ENCODE measurements around the gene CST2.
"Not testable (repeated sequence)": the region's sequence is repeated elsewhere in the genome, so short reads cannot be mapped to it uniquely, and the experiment has no call there.

The CST2 gene, protein sequence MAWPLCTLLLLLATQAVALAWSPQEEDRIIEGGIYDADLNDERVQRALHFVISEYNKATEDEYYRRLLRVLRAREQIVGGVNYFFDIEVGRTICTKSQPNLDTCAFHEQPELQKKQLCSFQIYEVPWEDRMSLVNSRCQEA

DNA sequence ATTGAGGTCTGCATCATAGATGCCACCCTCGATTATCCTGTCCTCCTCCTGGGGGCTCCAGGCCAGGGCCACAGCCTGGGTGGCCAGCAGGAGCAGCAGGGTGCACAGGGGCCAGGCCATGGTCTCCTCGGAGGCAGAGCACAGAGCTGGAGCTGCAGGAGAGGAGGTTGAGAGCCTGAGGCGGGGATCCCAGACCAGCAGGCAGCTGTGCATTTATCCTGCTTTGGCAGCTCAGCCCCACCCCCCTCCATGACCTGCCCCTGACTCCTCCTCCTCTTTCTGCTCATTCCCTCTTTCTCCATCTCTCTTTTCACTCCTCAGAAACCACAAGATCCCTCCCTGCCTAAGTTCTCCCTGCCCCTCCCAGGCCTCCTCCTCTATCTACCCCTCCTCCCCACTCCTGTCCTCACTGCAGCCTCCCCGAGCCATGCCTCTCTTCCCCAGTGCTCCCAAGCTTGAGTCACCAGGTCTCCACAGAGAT, at the start of gene CST2:
Gene CST2 (minus strand): TSS at position 189 of the 481 bp plus-strand sequence. CDS start 69 bp downstream, at position 120.
- no peak for DNase-seq

DNA sequence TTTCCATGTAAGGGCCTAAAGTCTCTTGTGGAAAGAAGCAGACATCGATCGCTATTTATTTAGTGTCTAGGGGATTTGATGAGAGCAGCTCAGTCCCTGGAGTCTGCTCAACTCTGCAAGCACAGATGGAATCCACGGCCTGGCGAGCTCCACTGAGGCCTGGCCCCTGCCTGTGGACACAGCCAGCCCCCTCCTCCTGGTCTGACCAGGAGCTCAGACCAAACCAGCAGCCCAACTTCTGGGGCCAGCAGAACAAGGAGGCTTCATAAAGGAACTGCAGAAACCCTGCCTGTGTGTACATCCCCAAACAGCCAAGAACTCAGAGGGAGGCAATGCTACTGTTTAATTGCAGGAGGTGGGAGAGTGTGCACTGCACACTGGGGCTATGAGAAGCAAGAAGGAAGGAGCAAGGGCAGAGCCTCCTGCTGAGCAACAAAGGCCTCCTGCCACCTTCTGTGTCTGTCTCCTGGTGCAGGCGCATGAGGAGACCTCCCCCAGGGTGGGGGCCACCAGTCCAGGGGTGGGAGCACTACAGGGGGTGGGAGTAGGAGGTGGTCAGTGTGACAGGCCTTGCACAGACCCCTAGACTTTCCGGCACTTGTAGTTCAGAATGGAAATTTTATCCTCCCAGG, 49.2 kb upstream of the CST2 start:
- no peak for DNase-seq

GRCh38 chr20:23874747-23875146, 48.2 kb upstream of the CST2 start:
- no peak for DNase-seq

- DNase-seq: no peak
Observed at GRCh38 chr20:23873370-23874015, 47.0 kb upstream of the CST2 start.

- DNase-seq: no peak
Observed at GRCh38 chr20:23872065-23872464, 45.5 kb upstream of the CST2 start.

DNA sequence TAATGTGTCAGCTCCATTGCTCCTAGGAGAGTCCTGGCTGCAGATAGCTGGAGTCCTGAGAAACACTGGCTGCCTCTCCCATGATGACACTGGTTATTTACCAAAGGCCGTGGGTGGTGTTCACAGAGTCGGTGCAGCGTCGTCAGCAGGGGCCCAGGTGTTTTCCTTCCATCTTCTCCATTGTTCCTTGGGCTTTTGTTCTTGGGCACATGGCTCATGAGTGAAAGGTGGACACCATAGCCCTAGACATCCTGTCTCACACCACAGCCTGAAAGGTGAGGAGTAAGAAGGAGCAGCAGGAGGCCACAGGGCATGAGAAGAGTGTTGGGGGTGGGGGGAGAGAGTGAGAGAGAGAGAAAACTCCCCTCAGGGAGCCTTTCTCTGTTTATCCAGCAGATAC, 43.9 kb upstream of the CST2 start:
- DNase-seq: no peak

DNA sequence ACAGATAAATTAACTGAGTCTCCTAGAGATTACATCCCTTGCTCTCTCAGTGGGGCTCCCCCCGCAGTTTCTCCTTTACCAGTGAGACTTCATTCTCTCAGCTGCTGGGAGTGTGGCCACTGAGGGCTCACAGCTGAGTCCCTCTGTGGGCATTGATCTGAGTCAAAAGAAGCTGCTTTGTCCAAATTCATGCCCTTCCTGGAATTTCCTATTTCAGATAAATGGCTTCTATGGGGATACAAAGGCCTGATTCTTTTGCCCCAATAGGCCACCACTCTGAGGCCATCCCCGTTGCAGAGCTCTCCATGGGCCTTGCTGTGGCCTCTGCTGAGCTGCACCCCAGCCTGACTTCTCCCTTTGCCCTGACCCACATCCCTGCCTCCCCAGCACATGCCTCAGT, 43.0 kb upstream of the CST2 start:
- DNase-seq: no peak

GRCh38 chr20:23868321-23868720, 41.8 kb upstream of the CST2 start:
- no peak for DNase-seq

DNA sequence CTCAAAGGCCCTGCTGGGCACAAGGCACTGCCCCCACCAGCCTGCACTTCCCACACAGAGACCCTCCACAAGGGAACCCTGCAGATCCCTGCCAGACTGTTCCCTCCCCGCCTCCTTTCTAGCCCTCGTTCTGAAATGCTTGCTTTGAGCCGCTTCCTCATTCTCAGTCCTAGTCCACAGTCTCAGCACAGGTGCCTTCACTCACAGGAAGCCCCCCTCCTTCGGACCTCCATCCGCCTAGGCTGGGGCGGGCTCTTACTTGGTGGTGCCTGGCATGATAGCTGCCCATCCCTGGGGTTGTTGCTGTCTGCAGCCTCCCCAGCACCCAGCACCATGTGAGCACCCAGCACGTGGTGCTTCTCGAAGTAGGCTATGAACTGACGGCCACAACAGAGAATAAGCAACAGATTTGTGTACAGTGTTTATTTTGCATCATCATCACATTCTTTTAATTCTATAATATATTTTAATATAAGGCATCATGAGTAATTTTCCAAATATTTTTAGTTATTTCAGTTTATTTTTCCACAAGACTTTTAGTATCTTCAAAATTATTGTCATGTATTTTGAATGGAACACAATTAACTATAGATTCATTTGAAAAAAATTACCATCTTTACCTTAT, 40.7 kb upstream of the CST2 start:
- DNase-seq: no peak

- not testable (repeated sequence) for DNase-seq
Observed at GRCh38 chr20:23860771-23861170, 34.2 kb upstream of the CST2 start.

GRCh38 chr20:23857962-23858595, 31.6 kb upstream of the CST2 start:
- no peak for DNase-seq

- DNase-seq: no peak
Observed at GRCh38 chr20:23856736-23857135, 30.2 kb upstream of the CST2 start.

DNA sequence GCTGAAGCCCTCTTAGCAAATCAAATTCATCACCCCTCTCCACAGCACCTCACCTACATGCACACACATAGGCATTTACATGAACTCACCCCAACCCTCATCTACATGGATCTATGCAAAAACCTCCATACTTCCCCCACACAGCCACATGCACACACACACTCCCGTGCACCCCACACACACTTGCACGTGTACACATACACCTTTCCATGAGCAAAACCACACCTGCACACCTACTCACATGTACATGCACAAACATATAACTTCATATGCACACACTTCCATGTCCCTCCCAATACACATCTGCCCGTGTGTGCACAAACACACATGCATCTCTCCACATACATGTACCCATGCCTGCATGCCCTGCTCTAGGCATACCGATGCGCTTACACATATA, 29.7 kb upstream of the CST2 start:
- no peak for DNase-seq

DNA sequence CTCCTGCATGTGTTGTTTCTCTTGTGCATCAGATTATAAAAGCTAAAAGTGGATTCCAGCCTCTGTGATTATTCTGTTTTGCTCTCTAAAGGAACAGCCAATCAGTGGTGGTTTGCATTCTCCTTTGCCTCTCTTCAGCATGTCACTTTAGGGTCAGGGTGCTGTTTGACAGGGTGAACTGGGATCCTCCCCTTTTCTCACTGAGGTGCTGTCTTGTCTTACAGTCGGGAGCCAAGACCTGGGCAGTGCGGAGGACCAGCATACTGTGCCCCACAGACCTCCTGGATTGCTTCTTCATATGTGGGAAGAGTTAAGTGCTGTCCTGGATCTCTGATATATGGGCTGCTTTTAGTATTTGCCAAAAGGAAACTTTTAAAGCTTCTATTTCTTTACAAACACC, 15.2 kb upstream of the CST2 start:
- no peak for DNase-seq

DNA sequence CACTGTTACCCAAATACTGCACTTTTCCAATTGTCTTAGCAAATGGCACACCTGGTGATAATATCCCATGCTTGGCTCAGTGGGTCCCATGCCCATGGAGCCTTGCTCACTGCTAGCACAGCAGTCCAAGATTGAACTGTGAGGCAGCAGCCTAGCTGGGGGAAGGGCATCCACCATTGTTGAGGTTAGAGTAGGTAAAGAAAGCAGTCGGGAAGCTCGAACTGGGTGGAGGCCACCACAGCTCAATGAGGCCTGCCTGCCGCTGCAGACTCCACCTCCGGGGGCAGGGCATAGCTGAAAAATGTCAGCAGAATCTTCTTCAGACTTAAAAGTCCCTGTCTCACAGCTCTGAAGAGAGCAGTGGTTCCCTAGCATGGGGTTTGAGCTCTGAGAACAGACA, 9.2 kb upstream of the CST2 start:
- DNase-seq: no peak

DNA sequence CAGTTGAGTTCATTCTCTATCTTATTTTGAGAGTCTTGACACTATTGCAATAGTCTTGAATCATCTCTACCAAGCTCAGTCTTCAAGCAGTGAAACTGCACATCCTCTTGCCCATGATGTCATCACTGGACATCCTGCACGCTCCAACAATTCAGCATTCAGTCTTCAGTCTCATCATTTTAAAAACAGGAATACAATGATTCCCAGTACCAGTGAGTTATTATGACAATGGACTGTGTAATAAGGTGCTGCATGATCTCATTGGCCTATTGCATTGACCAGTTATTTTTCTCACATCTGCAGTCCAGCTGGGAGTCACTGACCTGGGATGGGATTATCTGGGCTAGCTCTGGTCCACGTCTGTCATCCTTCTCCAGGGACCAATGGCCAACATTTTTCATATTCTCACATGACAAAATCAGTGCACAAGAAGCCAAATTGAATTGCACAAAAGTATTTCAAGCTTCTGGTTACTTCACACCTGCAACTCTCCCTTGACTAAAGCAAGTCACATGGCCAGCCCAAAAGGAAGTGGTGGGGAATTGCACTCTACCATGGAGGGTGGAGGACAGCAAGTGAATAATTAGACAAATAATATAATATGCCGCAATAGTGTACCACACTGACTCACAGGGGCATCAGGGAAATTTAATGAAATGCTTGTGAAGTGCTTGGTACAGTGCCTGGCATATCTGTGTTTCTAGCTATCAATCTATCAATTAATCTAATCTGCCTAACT, 6.4 kb upstream of the CST2 start:
- DNase-seq: no peak

GRCh38 chr20:23831961-23832360, 5.4 kb upstream of the CST2 start:
- not testable (repeated sequence) for DNase-seq

DNA sequence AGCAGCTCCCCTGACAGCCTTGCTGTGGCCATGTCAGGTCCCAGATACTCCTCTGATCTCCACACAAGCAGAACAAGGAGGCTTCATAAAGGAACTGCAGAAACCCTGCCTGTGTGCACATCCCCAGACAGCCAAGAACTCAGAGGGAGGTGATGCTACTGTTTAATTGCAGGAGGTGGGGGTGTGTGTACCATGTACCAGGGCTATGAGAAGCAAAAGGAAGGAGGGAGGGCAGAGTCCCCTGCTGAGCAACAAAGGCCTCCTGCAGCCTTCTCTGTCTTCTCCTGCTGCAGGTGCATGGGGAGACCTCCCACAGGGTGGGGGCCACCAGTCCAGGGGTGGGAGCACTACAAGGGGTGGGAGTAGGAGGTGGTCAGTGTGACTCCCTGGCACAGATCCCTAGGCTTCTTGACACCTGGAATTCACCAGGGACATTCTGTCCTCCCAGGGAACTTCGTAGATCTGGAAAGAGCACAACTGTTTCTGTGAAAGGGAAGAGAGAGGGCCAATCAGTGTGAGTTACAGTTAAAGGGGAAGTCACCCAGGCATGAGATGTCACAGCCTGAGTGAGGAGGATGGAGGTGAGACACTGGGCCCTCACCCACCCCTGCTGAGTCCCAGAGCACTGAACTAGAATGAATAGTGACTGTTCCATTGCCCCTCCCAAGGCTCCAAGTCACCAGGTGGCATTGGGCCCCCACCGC, 2.8 kb downstream of the CST2 start:
- DNase-seq: no peak

DNA sequence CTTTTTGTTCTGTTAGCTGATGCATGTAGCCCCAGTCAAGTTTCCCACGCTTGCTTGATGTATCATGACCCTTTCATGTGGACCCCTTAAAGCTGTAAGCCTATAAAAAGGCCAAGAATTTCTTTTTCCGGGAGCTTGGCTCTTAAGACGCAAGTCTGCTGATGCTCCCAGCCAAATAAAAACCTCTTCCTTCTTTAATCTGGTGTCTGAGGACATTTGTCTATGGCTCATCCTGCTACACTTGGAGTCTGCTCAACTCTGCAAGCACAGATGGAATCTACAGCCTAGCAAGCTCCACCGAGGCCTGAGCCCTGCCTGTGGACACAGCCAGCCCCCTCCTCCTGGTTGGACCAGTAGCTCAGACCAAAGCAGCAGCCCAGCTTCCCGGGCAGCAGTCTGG, 3.4 kb downstream of the CST2 start:
- no peak for DNase-seq

- no peak for DNase-seq
Observed at GRCh38 chr20:23820493-23820892, 6.0 kb downstream of the CST2 start.

GRCh38 chr20:23811559-23811958, 15.0 kb downstream of the CST2 start:
- not testable (repeated sequence) for DNase-seq

- DNase-seq: not testable (repeated sequence)
Observed at GRCh38 chr20:23810349-23810748, 16.2 kb downstream of the CST2 start.
